Hematopoietic multipotent progenitor cell treated with erythropoietin and hydrocortisone succinate and interleukin-3 and kit ligand, for 8 days (in vitro differentiated cells): ENCODE results near the gene CYB5R4.
A peak's percentile ranks its signal among the peaks of the same experiment; 100 is the strongest.
"Not testable (repeated sequence)": the region's sequence is repeated elsewhere in the genome, so short reads cannot be mapped to it uniquely, and the experiment has no call there.

Source experiments
- DNase-seq: peaks from one replicate; pipeline ENCODE4 v3.0.0-alpha.2; 2015

Gene CYB5R4

GRCh38 chr6:83867043-83867442 lies 7.6 kb downstream of the CYB5R4 start:
- DNase-seq = no peak

DNA sequence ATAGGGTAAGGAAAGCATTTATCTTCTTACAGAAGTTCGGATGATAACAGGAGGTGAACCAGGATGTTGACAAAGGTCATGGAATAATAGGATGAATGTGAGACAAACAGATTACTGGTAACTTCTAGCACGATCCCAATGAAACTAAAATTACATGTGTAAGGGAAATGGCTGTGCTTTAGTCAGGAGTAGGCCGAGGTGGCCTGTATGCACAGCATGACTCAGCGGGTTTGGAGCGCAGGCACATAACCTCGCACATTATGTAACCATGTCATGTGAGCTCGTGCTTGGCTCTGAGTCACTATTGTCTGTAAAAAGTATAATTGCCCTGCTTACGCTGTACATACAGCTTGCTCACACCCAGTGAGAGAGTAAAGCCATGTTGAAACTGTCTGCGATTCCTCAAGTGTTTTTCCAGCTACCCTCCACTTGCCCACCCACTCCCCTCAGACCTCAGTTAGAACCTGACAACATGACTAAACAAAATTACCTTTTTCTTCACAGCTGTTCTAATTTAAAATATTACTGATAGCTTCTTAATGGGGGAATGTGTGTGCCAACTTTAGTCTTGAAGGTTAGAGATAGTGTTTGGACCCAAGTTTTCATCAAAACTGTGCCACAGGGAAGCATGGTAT lies 8.2 kb downstream of the CYB5R4 start:
- DNase-seq = peak; percentile 50

DNA sequence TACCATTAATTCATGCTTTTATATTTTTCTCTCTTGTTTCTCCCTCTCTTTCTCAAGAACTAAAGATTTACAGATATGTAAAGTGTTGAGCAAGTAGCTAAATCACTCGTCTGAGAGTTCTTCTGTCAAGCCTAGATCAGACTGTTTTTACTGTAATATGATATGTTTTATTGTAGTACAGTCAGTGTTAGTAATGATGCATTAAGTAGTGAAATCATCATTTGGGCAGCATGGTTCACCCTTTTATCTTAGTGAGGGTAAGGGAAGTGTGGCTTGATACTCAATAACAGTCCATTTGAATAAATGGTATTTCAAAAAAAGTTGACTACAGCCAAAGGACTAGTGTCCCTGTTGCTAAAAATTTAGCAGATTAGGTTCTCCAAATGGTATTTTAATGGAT lies 9.2 kb downstream of the CYB5R4 start:
- DNase-seq = no peak

GRCh38 chr6:83870649-83871048 lies 11.2 kb downstream of the CYB5R4 start:
- DNase-seq = no peak

DNA sequence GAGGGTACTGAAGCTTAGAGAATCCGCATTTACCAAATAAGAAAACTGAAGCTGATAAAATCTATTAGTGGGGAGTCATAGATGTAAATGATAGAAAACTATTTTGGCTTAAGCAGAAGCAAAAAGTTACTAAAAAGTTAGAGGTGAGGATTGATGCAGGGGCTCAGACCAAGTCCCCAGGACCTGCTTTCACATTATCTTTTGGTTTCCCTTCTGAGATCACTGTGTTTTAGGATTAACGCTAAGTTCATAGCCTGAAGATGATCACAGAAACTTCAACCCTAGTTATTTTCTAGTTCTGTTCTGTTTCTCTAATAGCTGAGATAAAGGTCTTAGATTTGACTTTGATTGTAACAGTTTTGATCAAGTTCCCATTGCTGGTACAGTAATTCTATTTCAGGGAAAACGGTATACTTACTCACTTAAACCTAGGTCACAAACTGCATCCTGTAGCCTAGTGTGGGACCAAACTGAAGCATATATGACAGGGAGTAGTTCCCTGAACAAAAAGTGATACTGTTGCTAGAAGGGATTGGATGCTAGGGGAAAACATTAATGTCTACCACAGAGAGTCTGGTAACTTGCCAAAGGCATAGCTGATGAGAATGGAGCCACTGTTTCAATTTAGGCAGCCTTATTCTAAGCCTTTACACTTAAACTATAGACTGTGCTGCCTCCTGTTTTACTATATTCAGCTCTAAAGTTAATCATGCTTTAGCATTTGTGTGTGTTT lies 13.1 kb downstream of the CYB5R4 start:
- DNase-seq = peak; percentile 24

- no peak for DNase-seq
Observed at GRCh38 chr6:83873869-83874268, 14.4 kb downstream of the CYB5R4 start.

- no peak for DNase-seq
Observed at GRCh38 chr6:83875843-83876242, 16.4 kb downstream of the CYB5R4 start.

GRCh38 chr6:83878902-83879644 lies 19.6 kb downstream of the CYB5R4 start:
- no peak for DNase-seq

GRCh38 chr6:83879746-83880145 lies 20.3 kb downstream of the CYB5R4 start:
- no peak for DNase-seq

DNA sequence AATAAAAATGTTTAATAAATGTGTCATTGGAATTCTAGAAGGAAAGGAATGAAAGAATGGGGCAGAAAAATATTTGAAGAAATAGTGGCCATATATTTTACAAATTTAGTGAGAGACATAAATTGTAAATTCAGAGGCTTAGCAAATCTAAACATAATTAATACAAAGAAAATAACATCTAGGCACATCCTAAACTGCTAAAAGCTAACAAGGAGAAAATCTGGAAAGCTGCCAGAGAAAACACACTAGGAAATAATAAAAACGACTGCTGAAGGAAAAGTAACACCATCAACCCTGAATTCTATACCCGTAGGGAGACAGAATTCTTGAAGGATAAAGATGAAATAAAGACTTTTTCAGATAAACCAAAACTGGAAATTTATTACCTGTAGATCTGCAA lies 23.8 kb downstream of the CYB5R4 start:
- no peak for DNase-seq

- DNase-seq = peak; percentile 89
Observed at GRCh38 chr6:83884523-83884922, 25.0 kb downstream of the CYB5R4 start.

DNA sequence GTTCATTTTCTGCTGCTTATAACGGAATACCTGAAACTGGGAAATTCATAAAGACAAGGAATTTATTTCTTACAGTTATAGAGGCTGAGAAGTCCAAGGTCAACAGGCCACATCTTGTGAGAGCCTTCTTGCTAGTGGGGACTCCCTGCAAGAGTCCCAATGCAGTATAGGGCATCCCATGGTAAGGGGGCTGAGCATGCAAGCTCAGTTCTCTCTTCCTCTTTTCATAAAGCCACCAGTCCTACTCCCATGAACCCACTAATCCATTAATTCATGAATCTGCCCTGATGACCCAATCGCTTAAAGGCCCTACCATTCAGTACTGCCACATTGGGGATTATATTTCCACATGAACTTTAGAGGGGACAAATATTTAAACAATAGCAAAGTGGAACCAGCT lies 26.5 kb downstream of the CYB5R4 start:
- DNase-seq = no peak

DNA sequence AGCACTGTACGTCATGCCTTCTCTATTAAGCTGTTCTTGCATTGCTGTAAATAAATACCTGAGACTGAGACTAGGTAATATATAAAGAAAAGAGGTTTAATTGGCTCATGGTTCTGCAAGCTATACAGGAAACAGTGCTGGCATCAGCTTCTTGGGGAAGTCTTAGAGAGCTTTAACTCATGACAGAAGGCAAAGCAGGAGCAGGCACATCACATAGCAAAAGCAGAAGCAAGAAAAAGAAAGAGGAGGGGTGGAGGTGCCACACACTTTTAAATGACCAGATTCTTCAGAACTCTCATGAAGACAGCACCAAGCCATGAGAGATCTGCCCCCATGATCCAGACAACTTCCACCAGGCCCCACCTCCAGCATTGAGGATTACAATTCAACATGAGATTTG lies 30.1 kb downstream of the CYB5R4 start:
- DNase-seq = no peak

DNA sequence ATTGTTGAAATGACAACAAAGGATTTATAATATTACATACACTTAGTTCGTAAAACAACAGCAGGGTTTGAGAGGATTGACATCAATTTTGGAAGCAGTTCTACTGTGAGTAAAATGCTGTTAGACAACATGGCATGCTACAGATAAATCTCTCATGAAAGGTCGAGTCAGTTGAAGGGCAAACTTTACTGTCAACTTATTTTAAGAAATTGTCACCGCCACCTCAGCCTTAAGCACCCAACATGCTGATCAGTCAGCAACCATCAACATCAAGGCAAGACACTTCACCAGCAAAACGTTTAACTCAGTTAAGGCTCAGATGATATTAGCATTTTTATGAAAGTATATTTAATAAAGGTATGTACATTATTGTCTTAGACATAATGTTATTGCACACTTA lies 31.0 kb downstream of the CYB5R4 start:
- no peak for DNase-seq

DNA sequence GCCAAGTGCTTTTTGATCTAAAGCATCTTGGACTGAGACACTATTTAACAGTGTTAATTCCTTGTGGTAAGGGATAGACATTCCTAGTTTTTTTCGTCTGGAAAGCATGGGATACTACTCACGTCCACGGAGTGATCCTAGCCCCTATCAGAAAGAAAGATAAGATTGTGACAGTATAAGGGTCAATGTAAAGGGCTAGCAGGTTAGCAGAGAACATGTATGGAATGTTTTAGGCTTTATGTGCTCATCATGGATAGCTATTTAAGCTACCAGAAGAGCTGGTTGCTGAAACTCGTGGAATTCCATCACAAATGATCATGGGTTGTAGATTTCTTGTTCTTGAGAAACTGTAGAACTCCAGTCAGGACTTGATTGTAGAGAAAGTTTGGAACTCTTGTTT lies 32.1 kb downstream of the CYB5R4 start:
- DNase-seq = no peak

GRCh38 chr6:83893024-83893423 lies 33.5 kb downstream of the CYB5R4 start:
- no peak for DNase-seq

GRCh38 chr6:83897094-83897493 lies 37.6 kb downstream of the CYB5R4 start:
- not testable (repeated sequence) for DNase-seq

GRCh38 chr6:83901624-83902023 lies 42.1 kb downstream of the CYB5R4 start:
- no peak for DNase-seq

GRCh38 chr6:83904395-83904794 lies 44.9 kb downstream of the CYB5R4 start:
- DNase-seq = no peak

GRCh38 chr6:83905648-83906047 lies 46.2 kb downstream of the CYB5R4 start:
- DNase-seq = no peak

- DNase-seq = not testable (repeated sequence)
Observed at GRCh38 chr6:83907623-83908390, 48.3 kb downstream of the CYB5R4 start.

DNA sequence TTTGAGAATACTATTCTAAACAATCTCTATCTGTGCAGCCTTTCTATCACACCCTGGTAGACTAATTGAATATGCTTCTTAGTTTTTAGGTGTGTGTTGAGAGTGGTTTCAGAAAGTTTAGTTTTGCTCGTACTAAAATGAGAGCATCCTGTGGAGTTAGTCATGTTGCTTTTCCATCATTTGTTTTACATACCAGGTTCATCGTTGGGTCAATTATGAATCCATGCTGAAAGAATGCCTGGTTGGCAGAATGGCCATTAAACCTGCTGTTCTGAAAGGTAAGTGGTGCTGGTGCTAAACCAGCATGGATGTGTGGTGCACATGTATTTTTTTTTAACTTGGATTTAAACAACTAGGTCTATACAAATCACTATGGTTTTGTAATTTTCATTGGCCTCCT lies 49.3 kb downstream of the CYB5R4 start:
- no peak for DNase-seq

GRCh38 chr6:83911278-83911677 lies 51.8 kb downstream of the CYB5R4 start:
- no peak for DNase-seq
